ENCODE data around the gene LINGO4. TPM values are rescaled to one million over a fixed set of nuclear protein-coding genes. Genes with fewer than 3 reads are reported as not detected.

LINGO4 gene
- total RNA-seq, 2 donors from 2014 or later = 0.12 to 0.13 TPM

GRCh38 chr1:151817353-151817730, 12.1 kb upstream of the LINGO4 start:
- Histone ChIP-seq H3K4me1 (no peaks in the 10 kb centered on the region), H3K4me3 (no peak overlapping the region), H3K9me3 (no peaks in the 10 kb centered on the region), H3K27ac (no peak overlapping the region), H3K27me3 (no peaks in the 10 kb centered on the region), H3K36me3 (no peaks in the 10 kb centered on the region), H3K9ac (ENCODE audit: low read depth in 2 of 2, low read length in 2 of 2) (no peak overlapping the region)
- no peak for DNase-seq
- TF ChIP-seq CTCF (IDR thresholded peaks at IDR 0.05) = no peak
- intact Hi-C loops (cut with DNase I) = no loop called here

GRCh38 chr1:151816548-151817352, 11.5 kb upstream of the LINGO4 start:
- TF ChIP-seq CTCF (IDR thresholded peaks at IDR 0.05) = no peak
- no peak overlapping the region for H3K27ac ChIP-seq
- H3K36me3 ChIP-seq = no peaks in the 10 kb centered on the region
- no peak for DNase-seq
- no peaks in the 10 kb centered on the region for H3K4me1 ChIP-seq
- no peak overlapping the region for H3K9ac ChIP-seq (ENCODE audit: low read depth in 2 of 2, low read length in 2 of 2)
- H3K27me3 ChIP-seq = no peaks in the 10 kb centered on the region
- no peak overlapping the region for H3K4me3 ChIP-seq
- no peaks in the 10 kb centered on the region for H3K9me3 ChIP-seq
- intact Hi-C loops (cut with DNase I) = no loop called here

GRCh38 chr1:151815716-151816327, 10.6 kb upstream of the LINGO4 start:
- no peak overlapping the region for H3K4me3 ChIP-seq
- DNase-seq = no peak
- H3K9me3 ChIP-seq = no peaks in the 10 kb centered on the region
- H3K27me3 ChIP-seq = no peaks in the 10 kb centered on the region
- TF ChIP-seq CTCF (IDR thresholded peaks at IDR 0.05) = no peak
- no peaks in the 10 kb centered on the region for H3K4me1 ChIP-seq
- intact Hi-C loops (cut with DNase I) = no loop called here
- H3K9ac ChIP-seq (ENCODE audit: low read depth in 2 of 2, low read length in 2 of 2) = no peak overlapping the region
- H3K27ac ChIP-seq = no peak overlapping the region
- H3K36me3 ChIP-seq = no peaks in the 10 kb centered on the region

GRCh38 chr1:151814971-151815545, 9.8 kb upstream of the LINGO4 start:
- no peaks in the 10 kb centered on the region for H3K36me3 ChIP-seq
- intact Hi-C loops (cut with DNase I) = no loop called here
- DNase-seq = no peak

GRCh38 chr1:151814426-151814825, 9.2 kb upstream of the LINGO4 start:
- Histone ChIP-seq H3K9me3 (no peaks in the 10 kb centered on the region), H3K36me3 (no peaks in the 10 kb centered on the region), H3K9ac (ENCODE audit: low read depth in 2 of 2, low read length in 2 of 2) (no peak overlapping the region), H3K4me3 (no peak overlapping the region), H3K27ac (no peak overlapping the region), H3K27me3 (no peaks in the 10 kb centered on the region), H3K4me1 (no peaks in the 10 kb centered on the region)
- no peak for DNase-seq
- no peak for TF ChIP-seq CTCF (IDR thresholded peaks at IDR 0.05)
- intact Hi-C loops (cut with DNase I) = no loop called here

More at GRCh38 chr1:151814971-151815545, 9.8 kb upstream of the LINGO4 start:
- no peak overlapping the region for H3K4me3 ChIP-seq
- no peak overlapping the region for H3K27ac ChIP-seq
- H3K9ac ChIP-seq (ENCODE audit: low read depth in 2 of 2, low read length in 2 of 2) = no peak overlapping the region
- no peaks in the 10 kb centered on the region for H3K27me3 ChIP-seq
- TF ChIP-seq CTCF (IDR thresholded peaks at IDR 0.05) = no peak
- H3K9me3 ChIP-seq = no peaks in the 10 kb centered on the region
- no peaks in the 10 kb centered on the region for H3K4me1 ChIP-seq

Data from colonic mucosa (tissue), 4 donors.